HL-60/S4 (cell line): ENCODE data around the gene WBP1.
"Not testable (repeated sequence)": the region's sequence is repeated elsewhere in the genome, so short reads cannot be mapped to it uniquely, and the experiment has no call there.

Experiments
- in situ Hi-C: fragments of 300-500 bp; cut with MboI; formaldehyde crosslinking; loops from 2 replicates; pipeline ENCODE4 v1.14.3; 2022; ENCODE audit warnings: low sequenced_read_pairs

Gene WBP1

GRCh38 chr2:74448771-74449170 lies 9.5 kb upstream of the WBP1 start:
- in situ Hi-C loops = no loop called here

GRCh38 chr2:74450570-74451190 lies 7.6 kb upstream of the WBP1 start:
- in situ Hi-C loops = loop anchor here (10.0 kb wide), 1 partner anchor 134 kb away; no protein-coding TSS in a partner anchor

GRCh38 chr2:74454654-74455511 lies 3.4 kb upstream of the WBP1 start, which contains the start of gene INO80B:
Gene INO80B, plus strand, starts transcription at chr2:74455087. Its CDS starts 30 bp downstream, at chr2:74455117.
- in situ Hi-C loops = loop anchor here (10.0 kb wide), 1 partner anchor 130 kb away; no protein-coding TSS in a partner anchor

DNA sequence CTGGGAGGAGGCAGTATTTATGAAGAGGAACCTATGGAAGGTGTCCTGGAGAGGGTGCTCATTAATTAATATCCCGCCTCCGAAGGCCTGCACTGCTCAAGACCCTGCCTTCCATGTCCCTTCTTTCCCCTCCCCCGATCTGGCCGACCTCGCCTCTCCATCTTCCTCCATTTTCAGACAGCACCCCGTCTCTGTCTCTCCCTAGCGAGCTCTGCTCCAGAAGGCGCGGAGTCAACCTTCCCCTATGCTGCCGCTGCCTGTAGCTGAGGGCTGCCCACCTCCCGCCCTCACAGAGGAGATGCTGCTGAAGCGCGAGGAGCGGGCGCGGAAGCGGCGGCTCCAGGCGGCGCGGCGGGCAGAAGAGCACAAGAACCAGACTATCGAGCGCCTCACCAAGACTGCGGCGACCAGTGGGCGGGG lies 1.1 kb upstream of the WBP1 start:
- in situ Hi-C loops = loop anchor here (10.0 kb wide), 1 partner anchor 128 kb away; no protein-coding TSS in a partner anchor

GRCh38 chr2:74457549-74458131 lies 598 bp upstream of the WBP1 start:
- in situ Hi-C loops = loop anchor here (10.0 kb wide), 1 partner anchor 127 kb away; no protein-coding TSS in a partner anchor

DNA sequence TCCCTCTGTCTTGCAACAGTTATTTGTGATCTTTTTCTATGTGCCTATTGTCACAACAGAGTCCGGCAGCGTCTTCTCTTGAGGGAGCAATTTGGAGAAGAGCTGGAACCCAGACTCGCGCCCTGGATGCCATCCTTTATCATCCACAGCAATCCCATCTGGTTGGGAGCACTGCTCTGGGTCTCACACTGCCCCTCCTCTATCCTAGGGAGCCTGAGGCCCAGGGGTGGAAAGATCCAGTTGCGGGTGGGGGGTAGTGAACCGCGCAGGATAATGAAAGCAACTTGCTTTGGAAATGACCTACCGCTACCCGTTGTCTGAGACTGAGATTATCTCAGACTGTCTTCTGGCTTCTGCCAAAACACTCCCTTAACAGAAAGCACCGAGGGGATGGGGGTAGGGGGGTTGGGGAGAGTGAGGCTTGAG lies 713 bp downstream of the WBP1 start:
- in situ Hi-C loops = loop anchor here (10.0 kb wide), 1 partner anchor 126 kb away; no protein-coding TSS in a partner anchor

- in situ Hi-C loops = loop anchor here (10.0 kb wide), 1 partner anchor 125 kb away; no protein-coding TSS in a partner anchor
Measured at GRCh38 chr2:74459503-74460118, 1.4 kb downstream of the WBP1 start.

- in situ Hi-C loops = not testable (repeated sequence)
Measured at GRCh38 chr2:74460187-74460586, 1.9 kb downstream of the WBP1 start.

DNA sequence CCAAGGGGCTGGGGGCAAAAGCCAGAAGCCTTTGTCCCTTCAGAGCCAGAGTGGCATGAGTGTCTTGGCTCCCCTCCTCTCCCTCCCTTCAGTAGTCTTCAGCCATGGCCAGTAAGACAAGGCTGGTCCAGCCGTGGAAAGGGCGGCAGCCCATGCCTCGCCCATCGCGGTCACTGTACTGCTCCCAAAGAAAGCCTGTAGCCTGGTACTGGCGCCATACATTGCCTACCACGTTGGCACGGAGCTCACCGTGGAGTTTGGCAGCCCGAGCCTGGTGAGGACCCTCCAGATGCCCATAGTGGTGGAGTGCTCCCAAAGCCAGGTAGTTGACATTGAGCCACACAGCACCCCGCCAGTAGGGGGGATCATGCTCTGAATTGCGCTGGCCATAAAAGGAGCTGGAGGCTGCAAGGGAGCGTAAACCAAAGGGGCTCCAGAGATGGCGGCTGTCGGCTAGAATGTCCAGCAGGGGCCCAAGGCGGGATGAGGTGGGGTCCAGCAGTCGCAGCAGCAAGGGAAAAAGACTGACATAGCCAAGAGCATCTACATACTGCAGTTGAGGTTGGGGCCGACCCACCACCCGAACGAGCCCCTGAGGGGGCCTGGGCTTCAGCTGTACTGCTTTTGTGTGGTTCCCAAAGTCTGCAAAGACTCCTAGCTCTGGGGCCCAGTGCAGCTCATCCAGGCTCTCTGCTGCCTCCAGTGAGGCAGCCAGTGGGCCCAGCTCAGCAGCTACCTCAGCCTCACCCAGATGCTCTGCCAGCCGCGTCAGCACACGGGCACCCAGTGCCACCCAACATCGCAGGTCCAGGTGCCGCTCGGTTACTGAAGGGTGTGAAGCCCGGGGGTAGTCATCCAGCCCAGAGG lies 3.2 kb downstream of the WBP1 start:
- in situ Hi-C loops = no loop called here

DNA sequence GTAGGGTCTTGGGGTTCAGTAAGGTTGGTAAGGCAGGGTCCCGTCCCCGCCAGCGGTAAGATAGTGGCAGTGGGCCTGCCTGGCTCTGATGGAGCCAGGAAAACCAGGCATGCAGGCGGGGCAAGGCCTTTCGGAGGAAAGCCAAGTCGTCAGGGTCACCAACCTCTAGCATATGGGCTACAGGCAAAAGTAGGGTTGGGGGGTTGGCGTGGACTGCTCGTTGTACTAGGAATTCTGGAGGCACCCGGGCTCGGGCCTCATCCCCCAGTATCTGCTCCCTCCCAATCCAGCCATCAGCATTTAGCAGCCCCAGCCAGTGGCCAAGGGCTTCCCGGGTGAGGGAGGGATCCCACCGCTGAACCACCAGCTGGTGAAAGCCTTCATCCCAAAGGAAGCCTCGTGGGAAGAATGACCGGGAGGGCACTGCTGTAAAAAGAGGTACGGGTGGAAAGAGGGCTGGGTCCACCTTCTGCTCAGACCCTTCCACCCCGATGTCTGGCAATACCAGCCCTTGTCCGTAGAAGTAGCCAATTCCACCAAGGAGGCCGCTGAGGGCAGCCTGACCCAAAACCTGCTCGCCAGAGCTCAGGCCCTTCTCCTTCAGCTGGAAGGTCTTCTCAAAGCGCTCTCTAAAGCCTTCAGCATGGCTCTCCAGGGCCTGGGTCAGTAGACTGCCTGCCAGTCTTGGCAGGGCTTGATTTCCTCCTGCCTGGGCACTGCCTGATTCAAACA lies 4.0 kb downstream of the WBP1 start:
- in situ Hi-C loops = no loop called here

DNA sequence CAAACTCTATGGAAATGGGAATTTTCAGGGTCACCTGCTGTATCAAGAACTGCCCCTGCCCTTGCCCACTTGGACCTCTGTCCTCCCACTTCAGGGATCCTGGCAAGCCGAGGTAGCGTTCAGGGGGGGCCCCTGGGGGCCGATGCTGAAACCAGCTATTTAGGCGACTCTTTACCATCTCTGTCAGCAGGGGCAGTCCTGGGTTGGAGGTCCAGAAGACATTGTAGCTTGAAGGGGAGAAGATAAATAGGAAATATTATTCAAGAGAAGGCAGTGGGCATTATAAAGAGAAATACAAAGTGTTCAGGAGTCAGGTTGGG lies 4.5 kb downstream of the WBP1 start:
- in situ Hi-C loops = no loop called here

GRCh38 chr2:74464406-74464805 lies 6.2 kb downstream of the WBP1 start:
- in situ Hi-C loops = no loop called here

GRCh38 chr2:74470742-74471141 lies 12.5 kb downstream of the WBP1 start:
- in situ Hi-C loops = not testable (repeated sequence)

DNA sequence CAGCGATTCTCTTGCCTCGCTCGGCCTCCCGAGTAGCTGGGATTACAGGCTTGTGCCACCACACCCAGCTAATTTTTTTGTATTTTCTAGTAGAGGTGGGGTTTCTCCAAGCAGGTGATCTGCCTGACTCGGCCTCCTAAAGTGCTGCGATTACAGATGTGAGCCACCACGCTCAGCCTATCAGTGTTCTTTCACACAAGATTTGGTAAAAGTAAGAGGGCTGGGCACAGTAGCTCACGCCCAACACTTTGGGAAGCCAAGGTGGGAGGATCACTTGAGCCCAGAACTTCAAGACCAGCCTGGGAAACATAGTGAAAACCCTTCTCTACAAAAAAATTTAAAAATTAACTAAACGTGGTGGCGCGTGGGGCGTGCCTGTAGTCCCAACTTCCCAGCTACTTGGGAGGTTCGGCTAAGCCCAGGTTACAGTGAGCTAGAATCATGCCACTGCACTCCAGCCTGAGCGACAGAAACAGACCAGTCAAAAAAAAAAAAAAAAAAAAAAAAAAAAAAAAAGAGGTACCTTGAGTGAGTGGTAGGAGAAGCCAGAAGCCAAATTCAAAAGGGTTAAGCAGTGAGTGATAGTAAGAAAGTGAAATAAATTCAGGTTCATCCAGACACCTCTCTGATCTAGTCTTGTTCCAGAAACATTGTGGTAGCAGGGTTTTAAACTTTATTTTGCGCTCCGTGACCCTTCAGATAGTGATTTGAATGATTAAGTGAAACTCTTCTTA lies 13.3 kb downstream of the WBP1 start:
- in situ Hi-C loops = no loop called here

- in situ Hi-C loops = no loop called here
Measured at GRCh38 chr2:74472086-74472944, 14.1 kb downstream of the WBP1 start, which contains the start of gene MRPL53. Gene MRPL53, minus strand, starts transcription at chr2:74472680. Its CDS starts 20 bp downstream, at chr2:74472660.

DNA sequence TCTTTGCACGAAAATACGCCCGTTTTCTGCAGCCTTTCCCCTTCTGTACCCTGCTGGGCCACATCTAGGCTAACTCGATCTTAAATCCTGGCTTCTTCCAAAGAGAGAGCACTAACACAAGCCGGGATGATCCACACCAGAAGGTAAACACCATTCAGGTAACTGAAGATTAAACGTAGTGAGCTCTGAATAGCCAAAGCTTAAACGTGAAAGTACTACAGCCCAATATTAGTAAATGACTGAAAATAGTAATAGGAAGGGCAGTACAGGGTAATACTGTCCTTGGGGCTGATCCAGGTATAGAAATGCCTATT lies 14.7 kb downstream of the WBP1 start:
- in situ Hi-C loops = no loop called here

DNA sequence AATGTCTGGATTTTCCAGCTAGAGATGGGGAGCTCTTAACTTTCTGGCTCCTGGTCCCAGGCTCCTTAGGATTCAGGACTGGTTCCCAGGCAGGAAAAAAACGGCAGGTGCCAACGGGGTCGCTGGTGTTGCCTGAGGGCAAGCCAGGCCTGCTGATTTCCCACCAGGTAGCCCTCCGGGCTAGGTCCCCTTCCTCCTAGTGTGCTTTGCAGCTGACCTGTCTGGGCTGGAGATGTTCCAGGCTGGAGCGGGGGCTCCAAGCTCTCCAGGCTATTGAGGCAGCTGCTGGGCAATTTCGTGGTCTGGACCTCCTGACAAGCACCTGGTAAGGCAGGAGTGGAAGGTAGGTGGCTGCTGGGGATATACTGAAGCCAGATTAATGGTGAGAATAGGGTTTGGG lies 16.2 kb downstream of the WBP1 start:
- in situ Hi-C loops = no loop called here

- in situ Hi-C loops = no loop called here
Measured at GRCh38 chr2:74474899-74475298, 16.7 kb downstream of the WBP1 start.
